ENCODE results near the gene TRIM17.
A peak's percentile ranks its signal among the peaks of the same experiment; 100 is the strongest.

The TRIM17 gene

GRCh38 chr1:228400237-228400651 is 16.4 kb downstream of the TRIM17 start:
- no peak for DNase-seq

- DNase-seq, result no peak
Observed at GRCh38 chr1:228399531-228400236, 17.0 kb downstream of the TRIM17 start.

- DNase-seq, result no peak
Observed at GRCh38 chr1:228398741-228399461, 17.8 kb downstream of the TRIM17 start.

GRCh38 chr1:228397966-228398365 is 18.7 kb downstream of the TRIM17 start:
- no peak for DNase-seq

GRCh38 chr1:228396770-228397662 is 19.6 kb downstream of the TRIM17 start:
- no peak for DNase-seq

GRCh38 chr1:228394571-228395394 is 21.9 kb downstream of the TRIM17 start:
- DNase-seq, result no peak

GRCh38 chr1:228393811-228394570 is 22.7 kb downstream of the TRIM17 start:
- no peak for DNase-seq

- no peak for DNase-seq
Observed at GRCh38 chr1:228393268-228393701, 23.4 kb downstream of the TRIM17 start.

- DNase-seq, result no peak
Observed at GRCh38 chr1:228392111-228392936, 24.3 kb downstream of the TRIM17 start.

GRCh38 chr1:228391411-228392020 is 25.1 kb downstream of the TRIM17 start:
- DNase-seq, result no peak

GRCh38 chr1:228390649-228391048 is 26.0 kb downstream of the TRIM17 start:
- no peak for DNase-seq

GRCh38 chr1:228387321-228387720 is 29.3 kb downstream of the TRIM17 start:
- no peak for DNase-seq

GRCh38 chr1:228385232-228385631 is 31.4 kb downstream of the TRIM17 start:
- no peak for DNase-seq

GRCh38 chr1:228383773-228384172 is 32.9 kb downstream of the TRIM17 start:
- no peak for DNase-seq

- DNase-seq, result no peak
Observed at GRCh38 chr1:228381356-228381755, 35.3 kb downstream of the TRIM17 start.

GRCh38 chr1:228379666-228380065 is 37.0 kb downstream of the TRIM17 start:
- DNase-seq, result no peak

GRCh38 chr1:228378873-228379460 is 37.7 kb downstream of the TRIM17 start:
- no peak for DNase-seq

GRCh38 chr1:228378090-228378872 is 38.4 kb downstream of the TRIM17 start:
- peak; percentile 80 for DNase-seq

- DNase-seq, result no peak
Observed at GRCh38 chr1:228377664-228378089, 39.0 kb downstream of the TRIM17 start.

Data from DMS153 (cell line).